GM21737 (cell line): Measurements from ENCODE around the gene PKP1.
"Not testable (repeated sequence)": the region's sequence is repeated elsewhere in the genome, so short reads cannot be mapped to it uniquely, and the experiment has no call there.

Source experiments
- ATAC-seq: cut with Tn5 transposase; IDR thresholded peaks from one replicate; pipeline ENCODE4 v1.9.1; 2021; ENCODE audit warnings: mild to moderate bottlenecking, moderate library complexity; ENCODE audit not compliant: unreplicated experiment

The PKP1 gene

GRCh38 chr1:201282931-201283829 is at the start of gene PKP1:
Gene PKP1 (plus strand): TSS chr1:201283506. CDS start chr1:201283703, 197 bp downstream.
- no peak for ATAC-seq

- ATAC-seq: not testable (repeated sequence)
Observed at GRCh38 chr1:201239646-201240045, 43.7 kb upstream of the PKP1 start.

- ATAC-seq: no peak
Observed at GRCh38 chr1:201240171-201240570, 43.1 kb upstream of the PKP1 start.

- ATAC-seq: no peak
Observed at GRCh38 chr1:201241736-201242135, 41.6 kb upstream of the PKP1 start.

- ATAC-seq: no peak
Observed at GRCh38 chr1:201245082-201245481, 38.2 kb upstream of the PKP1 start.

GRCh38 chr1:201248721-201249559 is 34.4 kb upstream of the PKP1 start:
- no peak for ATAC-seq

- no peak for ATAC-seq
Observed at GRCh38 chr1:201250326-201251011, 32.8 kb upstream of the PKP1 start.

GRCh38 chr1:201251411-201251810 is 31.9 kb upstream of the PKP1 start:
- ATAC-seq: no peak

GRCh38 chr1:201251851-201252430 is 31.4 kb upstream of the PKP1 start:
- no peak for ATAC-seq

GRCh38 chr1:201252944-201253371 is 30.3 kb upstream of the PKP1 start:
- ATAC-seq: no peak

- ATAC-seq: no peak
Observed at GRCh38 chr1:201253411-201253810, 29.9 kb upstream of the PKP1 start.

- ATAC-seq: no peak
Observed at GRCh38 chr1:201253906-201254624, 29.2 kb upstream of the PKP1 start.

- no peak for ATAC-seq
Observed at GRCh38 chr1:201254625-201255478, 28.5 kb upstream of the PKP1 start.

GRCh38 chr1:201255479-201256362 is 27.6 kb upstream of the PKP1 start:
- no peak for ATAC-seq

GRCh38 chr1:201258132-201258531 is 25.2 kb upstream of the PKP1 start:
- not testable (repeated sequence) for ATAC-seq

GRCh38 chr1:201258763-201259230 is 24.5 kb upstream of the PKP1 start:
- ATAC-seq: no peak

GRCh38 chr1:201259476-201260235 is 23.6 kb upstream of the PKP1 start:
- ATAC-seq: no peak
